Measurements from ENCODE around the gene PARD3.

GRCh38 chr10:34730726-34731125 lies 84.4 kb downstream of the PARD3 start:
- TF ChIP-seq CTCF (conservative IDR thresholded peaks at IDR 0.05; ENCODE audit: low read length) (no peak), EZH2phosphoT487 (IDR thresholded peaks at IDR 0.05; ENCODE audit: borderline replicate concordance) (no peak)

Measured in Loucy (cell line).